ENCODE measurements around the gene MOCS2. TPM values are rescaled to one million over a fixed set of nuclear protein-coding genes. Genes with fewer than 3 reads are reported as not detected.

The MOCS2 gene
- total and polyA plus RNA-seq, 2 donors from 2014 or later: 52.2 to 168 TPM

DNA sequence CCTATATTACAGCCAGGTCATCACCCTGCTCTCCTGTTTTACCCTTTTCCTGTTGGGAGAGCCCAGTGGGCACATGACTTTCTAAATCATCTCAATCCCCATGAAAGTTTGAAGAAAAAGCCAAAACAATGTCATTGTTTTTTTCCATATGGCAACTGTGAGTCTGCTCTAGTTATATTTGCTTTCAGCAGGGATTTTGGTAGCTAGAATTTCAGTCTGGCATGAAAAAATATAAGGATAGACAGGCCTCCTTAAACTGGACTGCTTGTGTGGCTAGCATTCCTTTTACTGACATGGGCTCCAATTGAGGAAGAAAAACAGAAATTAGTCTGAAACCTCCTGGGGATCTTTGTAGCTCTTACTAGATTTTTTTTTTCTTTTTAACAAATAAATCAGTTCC, 25.6 kb downstream of the MOCS2 start:
- H3K27me3 ChIP-seq (ENCODE audit: control insufficient read depth, insufficient read depth, low read length): no peaks in the 10 kb centered on the region
- no peak overlapping the region for H3K27ac ChIP-seq (ENCODE audit: low read depth in 2 of 2, low read length in 2 of 2)
- intact Hi-C loops (cut with DNase I): no loop called here
- no peak for FAIRE-seq
- H3K36me3 ChIP-seq (ENCODE audit: control insufficient read depth in 2 of 3, insufficient read depth in 3 of 3, low read length in 3 of 3): peaks cover 0 to 3% (median 1%) of the 10 kb centered on the region in 3 donors
- no peaks in the 10 kb centered on the region for H3K4me1 ChIP-seq (ENCODE audit: control insufficient read depth in 2 of 3, insufficient read depth in 2 of 3, low read depth in 1 of 3, low read length in 3 of 3)
- H3K4me3 ChIP-seq (ENCODE audit: low read length in 3 of 3): no peak overlapping the region
- H3K9ac ChIP-seq (ENCODE audit: low read length in 3 of 3): no peak overlapping the region
- DNase-seq: no peak
- no peak for TF ChIP-seq CTCF (IDR thresholded peaks at IDR 0.05; ENCODE audit: borderline replicate concordance, extremely low read depth, insufficient read depth)
- no peaks in the 10 kb centered on the region for H3K9me3 ChIP-seq (ENCODE audit: control insufficient read depth in 2 of 3, insufficient read depth in 1 of 3, low read length in 3 of 3)

DNA sequence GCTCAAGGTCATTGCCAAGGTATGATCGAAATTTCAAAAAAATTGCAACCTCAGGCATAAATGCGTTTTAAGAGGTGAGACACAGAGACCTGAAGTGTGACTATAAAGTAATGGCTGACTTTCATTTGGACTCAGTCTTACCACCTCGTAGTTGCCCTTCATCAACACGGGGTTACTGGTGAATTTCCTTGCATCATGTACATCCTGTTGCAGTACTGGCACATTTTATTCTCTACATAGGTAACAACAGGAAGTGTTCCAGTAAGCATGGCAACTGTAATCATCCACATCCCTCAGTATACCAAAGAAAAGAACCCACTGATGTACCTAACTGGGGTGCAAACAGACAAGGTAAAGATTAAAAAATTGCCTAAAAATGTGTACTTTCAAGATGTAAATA, 29.3 kb downstream of the MOCS2 start:
- intact Hi-C loops (cut with DNase I): no loop called here
- H3K9ac ChIP-seq (ENCODE audit: low read length in 3 of 3): no peak overlapping the region
- no peak overlapping the region for H3K27ac ChIP-seq (ENCODE audit: low read depth in 2 of 2, low read length in 2 of 2)
- H3K36me3 ChIP-seq (ENCODE audit: control insufficient read depth in 2 of 3, insufficient read depth in 3 of 3, low read length in 3 of 3): peaks cover 0 to 19% (median 5%) of the 10 kb centered on the region in 3 donors
- H3K27me3 ChIP-seq (ENCODE audit: control insufficient read depth, insufficient read depth, low read length): no peaks in the 10 kb centered on the region
- TF ChIP-seq CTCF (IDR thresholded peaks at IDR 0.05; ENCODE audit: borderline replicate concordance, extremely low read depth, insufficient read depth): no peak
- H3K4me1 ChIP-seq (ENCODE audit: control insufficient read depth in 2 of 3, insufficient read depth in 2 of 3, low read depth in 1 of 3, low read length in 3 of 3): no peaks in the 10 kb centered on the region
- H3K9me3 ChIP-seq (ENCODE audit: control insufficient read depth in 2 of 3, insufficient read depth in 1 of 3, low read length in 3 of 3): no peaks in the 10 kb centered on the region
- no peak for DNase-seq
- no peak overlapping the region for H3K4me3 ChIP-seq (ENCODE audit: low read length in 3 of 3)
- FAIRE-seq: no peak

DNA sequence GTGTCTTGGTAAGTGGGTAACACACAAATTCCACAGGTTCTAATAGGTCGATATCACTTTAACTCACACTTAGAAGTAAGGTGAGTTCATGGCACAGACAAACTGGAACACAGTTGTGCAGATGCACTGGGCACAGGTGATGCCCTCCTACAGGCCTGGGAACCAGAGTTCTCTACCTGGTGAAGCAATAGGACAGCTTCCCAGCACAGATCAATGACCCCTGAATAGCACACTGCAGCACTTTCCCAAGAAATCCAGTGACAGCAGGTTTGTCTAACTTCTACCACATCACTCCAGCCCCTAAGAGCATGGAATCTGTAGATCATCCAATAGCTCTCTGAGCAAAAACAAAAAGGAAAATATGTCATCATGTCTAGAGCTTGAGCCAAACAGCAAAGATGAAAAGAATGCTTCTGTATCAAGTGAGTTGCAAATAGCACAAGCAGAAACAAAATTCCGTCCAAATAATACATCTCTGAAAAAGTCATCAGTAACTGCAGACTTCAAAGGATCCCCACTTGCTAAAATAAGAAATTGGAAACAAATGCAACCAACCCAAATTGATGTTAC, 33.5 kb downstream of the MOCS2 start:
- Histone ChIP-seq H3K27me3 (ENCODE audit: control insufficient read depth, insufficient read depth, low read length) (no peaks in the 10 kb centered on the region), H3K9ac (ENCODE audit: low read length in 3 of 3) (no peak overlapping the region), H3K4me1 (ENCODE audit: control insufficient read depth in 2 of 3, insufficient read depth in 2 of 3, low read depth in 1 of 3, low read length in 3 of 3) (no peaks in the 10 kb centered on the region), H3K36me3 (ENCODE audit: control insufficient read depth in 2 of 3, insufficient read depth in 3 of 3, low read length in 3 of 3) (peaks cover 0 to 40% (median 13%) of the 10 kb centered on the region in 3 donors), H3K9me3 (ENCODE audit: control insufficient read depth in 2 of 3, insufficient read depth in 1 of 3, low read length in 3 of 3) (no peaks in the 10 kb centered on the region), H3K4me3 (ENCODE audit: low read length in 3 of 3) (no peak overlapping the region), H3K27ac (ENCODE audit: low read depth in 2 of 2, low read length in 2 of 2) (no peak overlapping the region)
- no peak for FAIRE-seq
- DNase-seq: no peak
- intact Hi-C loops (cut with DNase I): no loop called here
- no peak for TF ChIP-seq CTCF (IDR thresholded peaks at IDR 0.05; ENCODE audit: borderline replicate concordance, extremely low read depth, insufficient read depth)

GRCh38 chr5:53073348-53073747, 36.2 kb downstream of the MOCS2 start:
- Histone ChIP-seq H3K27me3 (ENCODE audit: control insufficient read depth, insufficient read depth, low read length) (no peaks in the 10 kb centered on the region), H3K9me3 (ENCODE audit: control insufficient read depth in 2 of 3, insufficient read depth in 1 of 3, low read length in 3 of 3) (no peaks in the 10 kb centered on the region), H3K27ac (ENCODE audit: low read depth in 2 of 2, low read length in 2 of 2) (no peak overlapping the region), H3K4me3 (ENCODE audit: low read length in 3 of 3) (no peak overlapping the region), H3K36me3 (ENCODE audit: control insufficient read depth in 2 of 3, insufficient read depth in 3 of 3, low read length in 3 of 3) (peaks cover 0 to 42% (median 10%) of the 10 kb centered on the region in 3 donors), H3K4me1 (ENCODE audit: control insufficient read depth in 2 of 3, insufficient read depth in 2 of 3, low read depth in 1 of 3, low read length in 3 of 3) (no peaks in the 10 kb centered on the region), H3K9ac (ENCODE audit: low read length in 3 of 3) (no peak overlapping the region)
- intact Hi-C loops (cut with DNase I): no loop called here
- TF ChIP-seq CTCF (IDR thresholded peaks at IDR 0.05; ENCODE audit: borderline replicate concordance, extremely low read depth, insufficient read depth): no peak
- no peak for FAIRE-seq
- DNase-seq: no peak
